ENCODE data around the gene RPUSD2. TPM values are rescaled to one million over a fixed set of nuclear protein-coding genes. Genes with fewer than 3 reads are reported as not detected.
"Not testable (repeated sequence)": the region's sequence is repeated elsewhere in the genome, so short reads cannot be mapped to it uniquely, and the experiment has no call there.

Gene RPUSD2
- total RNA-seq, 1 donor from 2014 or later = 18.6 TPM

DNA sequence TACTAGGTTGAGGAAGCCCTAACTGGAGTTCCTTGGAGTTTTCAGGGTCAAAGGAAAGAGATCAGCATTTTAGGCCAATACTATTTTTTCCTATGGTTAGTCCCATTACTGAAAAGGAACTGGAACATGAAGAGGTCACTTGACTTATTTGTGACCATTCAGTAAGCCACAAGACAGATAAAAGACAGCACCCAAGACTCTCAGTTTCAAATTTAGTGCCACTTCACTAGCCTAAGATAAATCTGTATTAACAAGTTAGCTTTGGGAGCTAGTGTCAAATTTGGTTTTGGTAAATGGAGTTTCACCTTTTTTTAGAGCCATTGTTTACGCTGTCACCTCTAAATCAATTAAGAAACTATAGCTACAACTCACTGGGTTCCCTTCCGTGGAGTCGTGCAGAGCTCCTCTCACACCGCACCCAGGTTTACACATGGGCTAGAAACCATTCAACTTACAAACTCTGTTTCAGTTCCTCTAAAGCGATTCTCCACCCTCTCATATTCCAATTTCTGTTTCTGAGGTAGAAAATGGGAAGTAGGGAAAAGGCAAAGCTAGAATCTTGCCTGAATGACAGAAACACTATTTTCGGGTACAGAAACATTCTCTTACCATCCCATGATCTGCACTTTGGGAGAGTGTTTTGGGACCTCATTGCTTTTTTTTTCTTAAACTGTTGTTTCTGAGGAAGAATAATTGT is 18.6 kb upstream of the RPUSD2 start:
- H3K36me3 Mint-ChIP-seq (ENCODE audit: low read depth) = peaks cover 32% of the 10 kb centered on the region
- no peak for DNase-seq (ENCODE audit: low spot score)
- H3K27me3 Mint-ChIP-seq (ENCODE audit: low read depth) = no peaks in the 10 kb centered on the region
- intact Hi-C loops (cut with micrococcal nuclease) = no loop called here
- H3K4me1 Mint-ChIP-seq (ENCODE audit: low read depth) = no peaks in the 10 kb centered on the region
- H3K27ac Mint-ChIP-seq = no peak overlapping the region
- H3K4me3 Mint-ChIP-seq (ENCODE audit: low read depth) = no peak overlapping the region
- no peaks in the 10 kb centered on the region for H3K9me3 Mint-ChIP-seq

DNA sequence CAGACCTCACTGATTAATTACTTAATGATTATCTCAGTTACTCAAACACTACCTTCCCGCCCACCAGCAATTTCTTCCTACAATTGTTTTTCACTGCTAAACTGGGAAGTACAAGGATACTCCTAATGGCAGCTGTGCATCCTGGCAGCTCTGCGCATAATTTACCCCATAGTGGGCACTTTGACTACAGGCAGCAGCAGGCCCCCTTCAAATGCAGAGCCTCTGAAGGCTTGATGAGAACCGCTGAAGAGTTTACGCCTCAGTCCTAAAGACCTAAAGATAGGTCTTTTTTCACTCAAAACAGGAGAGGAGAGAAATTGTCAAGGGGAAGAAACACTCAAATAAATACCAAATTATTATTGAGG is 15.0 kb upstream of the RPUSD2 start:
- Mint-ChIP-seq H3K4me3 (ENCODE audit: low read depth) (no peak overlapping the region), H3K9me3 (no peaks in the 10 kb centered on the region), H3K4me1 (ENCODE audit: low read depth) (peaks cover 2% of the 10 kb centered on the region), H3K27ac (no peak overlapping the region), H3K36me3 (ENCODE audit: low read depth) (peaks cover 52% of the 10 kb centered on the region), H3K27me3 (ENCODE audit: low read depth) (no peaks in the 10 kb centered on the region)
- no peak for DNase-seq (ENCODE audit: low spot score)
- intact Hi-C loops (cut with micrococcal nuclease) = no loop called here

DNA sequence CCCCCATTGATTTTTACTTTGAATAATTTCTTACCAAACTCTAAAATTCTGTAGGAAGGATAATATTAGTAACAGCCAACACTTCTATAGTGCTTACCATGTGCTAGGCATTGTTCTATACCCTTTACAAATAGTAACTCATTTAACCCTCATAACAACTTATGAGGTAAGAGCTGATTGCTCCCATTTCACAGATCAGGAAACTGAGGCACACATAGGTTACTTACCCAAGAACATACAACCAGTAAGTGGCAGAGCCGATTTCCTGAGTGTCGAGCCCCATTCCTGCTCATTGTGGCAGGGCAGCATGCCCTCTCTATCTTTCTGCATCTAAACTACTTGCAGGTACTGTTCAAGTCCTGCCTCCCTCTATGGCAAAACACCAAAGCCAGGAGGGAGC is 13.2 kb upstream of the RPUSD2 start:
- Mint-ChIP-seq H3K27me3 (ENCODE audit: low read depth) (no peaks in the 10 kb centered on the region), H3K27ac (no peak overlapping the region), H3K4me3 (ENCODE audit: low read depth) (no peak overlapping the region), H3K9me3 (no peaks in the 10 kb centered on the region), H3K36me3 (ENCODE audit: low read depth) (peaks cover 49% of the 10 kb centered on the region), H3K4me1 (ENCODE audit: low read depth) (peaks cover 2% of the 10 kb centered on the region)
- intact Hi-C loops (cut with micrococcal nuclease) = no loop called here
- DNase-seq (ENCODE audit: low spot score) = no peak

DNA sequence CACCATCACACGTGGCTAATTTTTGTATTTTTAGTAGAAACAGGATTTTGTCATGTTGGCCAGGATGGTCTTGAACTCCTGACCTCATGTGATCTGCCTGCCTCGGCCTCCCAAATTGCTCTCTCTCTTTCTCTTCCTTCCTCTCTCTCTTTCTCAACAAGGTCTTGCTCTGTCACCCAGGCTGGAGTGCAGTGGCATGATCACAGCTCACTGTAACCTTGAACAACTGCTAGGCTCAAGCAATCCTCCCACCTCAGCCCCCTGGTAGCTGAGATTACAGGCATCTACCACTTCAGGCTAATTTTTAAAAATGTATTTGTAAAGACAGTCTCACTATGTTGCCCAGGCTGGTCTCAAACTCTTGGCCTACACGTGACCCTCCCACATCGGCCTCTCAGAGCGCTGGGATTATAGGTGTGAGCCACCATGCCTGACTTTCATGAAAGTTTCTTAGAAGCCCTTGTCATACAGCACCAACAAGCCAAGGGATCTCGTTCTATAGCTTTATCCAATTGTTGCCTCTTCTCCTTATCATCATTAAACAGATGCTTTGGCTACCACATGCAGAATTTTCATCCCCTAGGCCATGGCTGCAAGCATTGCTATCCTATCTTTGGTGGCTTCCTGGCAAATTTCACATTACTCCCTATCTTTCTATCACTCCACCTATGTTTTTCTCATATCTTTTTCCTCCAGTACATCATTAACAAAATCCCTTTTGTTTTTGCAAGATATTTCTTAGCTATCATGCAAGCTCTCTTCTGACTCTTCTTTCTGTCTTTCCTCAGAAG is 10.0 kb upstream of the RPUSD2 start:
- Mint-ChIP-seq H3K4me1 (ENCODE audit: low read depth) (peaks cover 10% of the 10 kb centered on the region), H3K36me3 (ENCODE audit: low read depth) (peaks cover 42% of the 10 kb centered on the region), H3K27me3 (ENCODE audit: low read depth) (no peaks in the 10 kb centered on the region), H3K27ac (no peak overlapping the region), H3K9me3 (no peaks in the 10 kb centered on the region), H3K4me3 (ENCODE audit: low read depth) (no peak overlapping the region)
- intact Hi-C loops (cut with micrococcal nuclease) = no loop called here
- no peak for DNase-seq (ENCODE audit: low spot score)

DNA sequence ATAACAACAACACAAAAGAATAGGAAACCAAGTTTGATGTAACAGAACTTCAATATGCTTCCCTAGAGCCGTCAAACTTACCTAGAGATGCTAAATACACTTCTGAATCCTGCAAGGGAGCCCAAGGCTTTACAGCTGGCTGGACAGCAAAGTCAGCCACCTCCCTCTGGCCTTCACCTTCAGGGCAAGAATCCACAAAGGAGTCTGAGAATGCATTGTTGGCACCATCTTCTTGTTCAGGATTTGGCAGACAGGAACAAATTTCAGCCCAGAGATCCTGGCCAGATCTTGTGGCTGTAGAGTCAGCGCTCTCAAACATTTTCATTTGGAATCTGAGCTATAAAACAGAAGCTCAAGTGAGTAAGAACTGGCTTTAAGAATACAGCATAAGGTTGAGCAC is 6.4 kb upstream of the RPUSD2 start:
- intact Hi-C loops (cut with micrococcal nuclease) = no loop called here
- H3K4me1 Mint-ChIP-seq (ENCODE audit: low read depth) = peaks cover 26% of the 10 kb centered on the region
- no peaks in the 10 kb centered on the region for H3K9me3 Mint-ChIP-seq
- no peak for DNase-seq (ENCODE audit: low spot score)
- no peak overlapping the region for H3K4me3 Mint-ChIP-seq (ENCODE audit: low read depth)
- no peak overlapping the region for H3K27ac Mint-ChIP-seq
- peaks cover 12% of the 10 kb centered on the region for H3K36me3 Mint-ChIP-seq (ENCODE audit: low read depth)
- H3K27me3 Mint-ChIP-seq (ENCODE audit: low read depth) = no peaks in the 10 kb centered on the region

DNA sequence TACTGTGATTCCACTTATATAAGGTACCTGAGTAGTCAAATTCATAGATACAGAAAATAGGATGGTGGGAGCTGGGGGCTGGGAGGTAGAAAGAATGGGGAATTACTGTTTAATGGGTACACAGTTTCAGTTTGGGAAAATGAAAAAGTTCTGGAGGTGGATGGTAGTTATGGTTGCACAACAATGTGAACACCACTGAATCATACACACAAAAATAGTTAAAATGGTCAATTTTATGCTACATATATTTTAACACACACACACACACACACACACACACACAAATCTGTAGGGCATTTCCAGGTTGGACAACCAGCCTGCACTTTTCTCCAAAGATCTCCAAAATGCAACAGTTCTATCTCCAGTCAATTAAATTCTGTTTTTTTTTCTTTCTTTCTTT is 5.7 kb upstream of the RPUSD2 start:
- no peak for DNase-seq (ENCODE audit: low spot score)
- Mint-ChIP-seq H3K4me1 (ENCODE audit: low read depth) (peaks cover 25% of the 10 kb centered on the region), H3K36me3 (ENCODE audit: low read depth) (peaks cover 12% of the 10 kb centered on the region), H3K9me3 (no peaks in the 10 kb centered on the region), H3K27ac (no peak overlapping the region), H3K27me3 (ENCODE audit: low read depth) (no peaks in the 10 kb centered on the region), H3K4me3 (ENCODE audit: low read depth) (peak overlapping the region; percentile 96)
- intact Hi-C loops (cut with micrococcal nuclease) = no loop called here

DNA sequence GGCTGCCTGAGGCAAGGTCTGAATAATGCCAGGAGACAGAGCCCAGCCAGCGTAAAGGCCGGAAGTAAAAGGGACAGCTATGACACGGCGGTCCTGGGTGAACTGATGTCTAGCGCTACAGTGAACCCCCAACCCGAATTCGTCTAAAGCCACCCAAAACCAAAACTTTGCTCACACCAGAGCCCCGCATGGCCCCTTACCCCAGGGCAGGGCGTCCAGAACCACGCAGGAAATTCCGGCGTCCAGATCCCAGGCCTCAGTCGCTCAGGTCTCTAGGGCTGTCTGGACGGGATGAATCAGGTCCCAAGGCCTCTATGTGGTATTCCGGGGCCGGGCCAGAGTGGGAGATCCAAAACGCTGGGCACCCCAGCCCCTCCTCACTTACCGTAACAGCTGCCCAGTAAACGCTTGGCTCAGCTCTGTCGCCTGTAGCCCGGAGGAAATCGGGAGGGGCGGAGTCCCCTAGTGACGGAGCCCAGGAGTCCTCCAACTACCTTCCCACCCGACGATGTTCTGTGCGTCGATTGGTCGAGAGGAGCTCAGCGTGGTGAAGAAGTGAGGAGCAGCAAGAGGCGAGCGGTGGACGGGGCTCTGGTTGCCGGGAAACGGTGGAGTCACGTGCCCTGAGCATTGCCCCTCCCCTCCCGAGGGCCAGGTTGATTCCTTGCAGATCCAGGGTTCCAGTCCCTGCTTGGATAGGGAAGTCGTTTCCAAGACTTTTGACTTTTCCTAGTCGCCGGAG is 4.3 kb upstream of the RPUSD2 start, which contains the start of gene CCDC32:
Gene CCDC32, minus strand, starts transcription at position 452 of the 742 bp plus-strand sequence. CDS start 2,027 bp downstream, outside the sequence.
- no peaks in the 10 kb centered on the region for H3K27me3 Mint-ChIP-seq (ENCODE audit: low read depth)
- peak; percentile 96 for DNase-seq (ENCODE audit: low spot score)
- H3K4me3 Mint-ChIP-seq (ENCODE audit: low read depth) = peak within 1 kb of the TSS; percentile 96
- peaks cover 30% of the 10 kb centered on the region for H3K4me1 Mint-ChIP-seq (ENCODE audit: low read depth)
- intact Hi-C loops (cut with micrococcal nuclease) = no loop called here
- no peaks in the 10 kb centered on the region for H3K9me3 Mint-ChIP-seq
- H3K36me3 Mint-ChIP-seq (ENCODE audit: low read depth) = peaks cover 12% of the 10 kb centered on the region
- peak within 1 kb of the TSS; percentile 95 for H3K27ac Mint-ChIP-seq

DNA sequence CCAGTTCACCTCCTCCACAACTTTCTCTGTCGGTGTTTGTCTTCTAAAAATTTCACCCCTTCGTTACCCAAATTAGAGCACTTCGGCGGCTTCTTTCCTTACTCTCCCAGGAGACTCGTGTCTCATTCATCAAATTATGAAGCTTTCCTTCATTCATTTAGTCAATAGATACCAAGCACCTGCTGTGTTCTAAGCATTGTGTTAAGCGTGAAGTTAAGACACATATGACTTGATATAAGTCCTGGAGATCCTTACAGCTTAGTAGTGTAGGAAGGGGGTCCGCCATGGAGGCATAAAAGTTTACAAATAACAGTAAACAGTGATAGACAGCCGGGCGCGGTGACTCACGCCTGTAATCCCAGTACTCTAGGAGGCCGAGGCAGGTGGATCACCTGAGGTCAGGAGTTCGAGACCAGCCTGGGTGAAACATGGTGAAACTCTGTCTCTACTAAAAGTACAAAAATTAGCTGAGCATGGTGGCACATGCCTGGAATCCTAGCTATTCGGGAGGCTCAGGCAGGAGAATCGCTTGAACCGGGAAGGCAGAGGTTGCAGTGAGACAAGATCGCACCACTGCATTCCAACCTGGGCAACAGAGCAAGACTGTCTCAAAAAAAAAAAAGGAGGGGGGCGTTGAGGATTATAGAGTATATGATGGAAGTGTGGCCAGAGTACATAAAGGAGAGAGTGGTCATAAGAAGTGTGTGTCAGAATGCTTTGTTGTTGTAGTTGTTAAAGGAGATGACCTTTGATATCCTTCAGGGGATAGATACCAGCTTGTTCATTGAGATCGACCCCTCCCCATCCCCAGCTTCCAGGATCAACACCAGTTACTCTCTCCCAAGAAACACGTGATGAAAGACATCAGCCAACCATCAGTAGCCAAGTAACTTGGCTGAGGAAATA is 3.5 kb upstream of the RPUSD2 start:
- Mint-ChIP-seq H3K36me3 (ENCODE audit: low read depth) (peaks cover 7% of the 10 kb centered on the region), H3K27me3 (ENCODE audit: low read depth) (no peaks in the 10 kb centered on the region), H3K4me3 (ENCODE audit: low read depth) (peak overlapping the region; percentile 96), H3K27ac (peak overlapping the region; percentile 95), H3K4me1 (ENCODE audit: low read depth) (peaks cover 36% of the 10 kb centered on the region), H3K9me3 (no peaks in the 10 kb centered on the region)
- no peak for DNase-seq (ENCODE audit: low spot score)
- intact Hi-C loops (cut with micrococcal nuclease) = no loop called here

DNA sequence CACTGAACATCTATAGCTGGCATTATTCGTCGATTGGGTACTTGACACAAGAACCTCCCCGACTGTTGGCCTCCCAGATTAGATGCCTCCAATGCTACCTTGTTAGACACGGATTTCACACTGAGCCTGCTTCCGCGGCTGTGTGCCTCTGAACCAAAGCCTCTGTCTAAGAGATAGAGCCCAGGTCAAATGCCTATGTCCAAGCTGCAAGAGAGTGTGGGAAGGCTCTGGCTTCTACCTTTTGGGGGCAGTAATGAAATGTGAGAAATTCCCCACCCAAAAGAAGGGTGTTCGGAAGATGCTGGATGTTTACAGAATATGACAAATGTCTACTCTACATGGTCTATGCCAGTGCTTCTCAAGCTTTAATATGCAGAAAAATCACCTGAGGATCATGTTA is 2.0 kb upstream of the RPUSD2 start:
- Mint-ChIP-seq H3K27ac (no peak overlapping the region), H3K4me3 (ENCODE audit: low read depth) (no peak overlapping the region), H3K9me3 (no peaks in the 10 kb centered on the region), H3K36me3 (ENCODE audit: low read depth) (peaks cover 9% of the 10 kb centered on the region), H3K27me3 (ENCODE audit: low read depth) (no peaks in the 10 kb centered on the region), H3K4me1 (ENCODE audit: low read depth) (peaks cover 42% of the 10 kb centered on the region)
- DNase-seq (ENCODE audit: low spot score) = no peak
- intact Hi-C loops (cut with micrococcal nuclease) = no loop called here

DNA sequence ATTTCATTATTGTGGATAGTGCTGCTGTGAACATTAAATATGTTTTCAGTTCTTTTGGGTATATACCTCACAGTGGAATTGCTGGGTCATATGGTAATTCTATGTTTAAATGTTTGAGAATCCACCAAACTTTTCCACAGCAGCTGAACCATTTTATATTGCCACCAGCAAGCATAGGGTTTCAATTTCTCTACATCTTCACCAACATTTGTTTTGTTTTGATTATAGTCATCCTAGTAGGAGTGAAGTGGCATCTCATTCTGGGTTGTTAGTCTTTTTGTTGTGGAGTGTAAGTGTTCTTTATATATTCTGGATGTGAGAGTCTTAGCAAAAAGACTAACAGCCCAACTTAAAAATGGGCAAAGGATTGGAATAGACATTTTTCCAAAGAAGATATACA is 6.0 kb downstream of the RPUSD2 start:
- intact Hi-C loops (cut with micrococcal nuclease) = no loop called here
- Mint-ChIP-seq H3K27ac (no peak overlapping the region), H3K4me1 (ENCODE audit: low read depth) (peaks cover 11% of the 10 kb centered on the region), H3K9me3 (no peaks in the 10 kb centered on the region), H3K36me3 (ENCODE audit: low read depth) (peaks cover 48% of the 10 kb centered on the region), H3K27me3 (ENCODE audit: low read depth) (no peaks in the 10 kb centered on the region), H3K4me3 (ENCODE audit: low read depth) (no peak overlapping the region)
- no peak for DNase-seq (ENCODE audit: low spot score)

DNA sequence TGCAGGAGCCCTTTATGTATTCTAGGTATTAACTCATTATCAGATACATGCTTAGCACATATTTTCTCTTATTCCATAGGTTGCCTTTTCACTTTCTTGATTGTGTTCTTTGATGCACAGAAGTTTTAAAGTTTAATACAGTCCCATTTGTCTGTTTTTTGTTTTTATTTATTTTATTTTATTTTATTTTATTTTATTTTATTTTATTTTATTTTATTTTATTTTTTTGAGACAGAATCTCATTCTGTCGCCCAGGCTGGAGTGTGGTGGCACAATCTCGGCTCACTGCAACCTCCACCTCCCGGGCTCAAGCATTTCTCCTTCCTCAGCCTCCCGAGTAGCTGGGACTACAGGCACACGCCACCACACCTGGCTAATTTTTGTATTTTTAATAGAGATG is 7.8 kb downstream of the RPUSD2 start:
- H3K27ac Mint-ChIP-seq; H3K9me3 Mint-ChIP-seq; H3K27me3 Mint-ChIP-seq (ENCODE audit: low read depth); DNase-seq (ENCODE audit: low spot score); H3K4me3 Mint-ChIP-seq (ENCODE audit: low read depth); H3K4me1 Mint-ChIP-seq (ENCODE audit: low read depth); intact Hi-C loops (cut with micrococcal nuclease): not testable (repeated sequence)
- peaks cover 39% of the 10 kb centered on the region for H3K36me3 Mint-ChIP-seq (ENCODE audit: low read depth)

DNA sequence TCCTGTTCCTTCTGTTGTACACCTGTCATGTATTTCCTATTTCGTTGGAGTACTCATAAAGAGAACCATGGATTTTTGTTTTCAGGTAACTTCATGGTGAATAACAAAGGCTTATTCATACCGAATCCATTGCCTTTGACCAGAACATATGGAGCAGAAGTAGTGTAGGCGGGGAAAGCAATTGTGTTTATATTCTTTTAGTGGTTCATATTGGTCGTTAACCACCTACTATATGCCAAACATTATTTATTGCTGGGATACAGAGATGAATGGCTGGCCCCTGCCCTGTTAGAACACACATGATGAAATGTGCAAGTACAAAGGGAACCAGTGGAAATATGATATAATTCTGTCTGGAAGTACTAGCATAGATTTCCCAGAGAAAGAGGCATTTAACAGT is 9.8 kb downstream of the RPUSD2 start:
- intact Hi-C loops (cut with micrococcal nuclease) = no loop called here
- no peaks in the 10 kb centered on the region for H3K27me3 Mint-ChIP-seq (ENCODE audit: low read depth)

More for the DNA sequence above, 9.8 kb downstream of the RPUSD2 start:
- Mint-ChIP-seq H3K4me1 (ENCODE audit: low read depth) (peaks cover 4% of the 10 kb centered on the region), H3K27ac (no peak overlapping the region), H3K9me3 (peaks cover 8% of the 10 kb centered on the region), H3K36me3 (ENCODE audit: low read depth) (peaks cover 24% of the 10 kb centered on the region), H3K4me3 (ENCODE audit: low read depth) (no peak overlapping the region)
- DNase-seq (ENCODE audit: low spot score) = no peak
